Heart left ventricle (tissue), 13 donors: ENCODE measurements around the gene MARCHF10.

ENCODE experiments used
- POLR2A ChIP-seq, 2 donors: fragments of 450-650 bp; IDR thresholded peaks; one replicate each; pipeline ENCODE4 v1.6.1; 2017; ENCODE audit warnings: antibody characterized with exemption in 2 of 2, mild to moderate bottlenecking in 2 of 2, moderate library complexity in 2 of 2
- TF ChIP-seq, protein P1 (sequence below), 12 donors: fragments of 200-600 bp; sonication (generic) in 4 of 12; IDR thresholded peaks; one replicate each; pipeline versions ENCODE4 v1.5.0 to v1.8.0; 2018 to 2022; ENCODE audit warnings: antibody characterized with exemption in 12 of 12, mild to moderate bottlenecking in 5 of 12
- donor health status: ischemic (EF 13 %, LVEDD 7.1; RV severe dilation, severe dysfunction).
- donor health status: DM: no; HTN: yes; CAD: no.
- donor health status: DM: no; HTN: no; CAD: no.
- donor health status: ischemic (EF 25% LVEDD 6.9; RV normal size, moderate dysfunction).
- donor health status: ischemic (EF 25% LVEDD 5.7; RV mildly dilated, moderate dysfunction).
- donor health status: ischemic (EF 35%, LVEDD 5.7; RV mildly dilated, moderate dysfunction).
- donor health status: nonischemic (EF 11% LVEDD 7.7; RV severe dilation, severe dysfunction).
- donor health status: DM: yes; HTN: yes; CAD: no.
- donor health status: PGD.
- donor health status: ischemic (EF 29% LVEDD 5.4; RV normal size, mild dysfunction).
- donor health status: nonischemic (EF 23%, LVEDD 6.1; RV moderate dilation, normal function).

DNA sequence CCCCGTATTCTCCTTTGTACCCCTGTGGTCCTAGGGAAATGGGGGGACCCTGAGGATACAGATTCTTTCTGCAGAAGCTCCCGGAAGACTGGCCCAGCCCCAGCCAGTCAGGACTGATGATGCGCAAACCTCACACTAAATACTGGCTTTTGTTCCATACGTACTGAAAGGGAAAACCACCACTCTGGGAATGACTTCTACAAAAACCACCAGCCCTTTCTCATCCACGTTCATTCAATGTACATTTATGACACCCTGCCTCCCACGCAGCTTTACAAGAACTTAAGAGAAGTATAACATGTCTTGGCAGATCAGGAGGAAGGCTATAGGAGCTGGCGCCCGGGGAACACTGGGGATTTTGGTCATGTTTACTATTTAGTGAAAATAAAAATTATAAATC lies 70.6 kb downstream of the MARCHF10 start:
- TF ChIP-seq, protein P1, sequence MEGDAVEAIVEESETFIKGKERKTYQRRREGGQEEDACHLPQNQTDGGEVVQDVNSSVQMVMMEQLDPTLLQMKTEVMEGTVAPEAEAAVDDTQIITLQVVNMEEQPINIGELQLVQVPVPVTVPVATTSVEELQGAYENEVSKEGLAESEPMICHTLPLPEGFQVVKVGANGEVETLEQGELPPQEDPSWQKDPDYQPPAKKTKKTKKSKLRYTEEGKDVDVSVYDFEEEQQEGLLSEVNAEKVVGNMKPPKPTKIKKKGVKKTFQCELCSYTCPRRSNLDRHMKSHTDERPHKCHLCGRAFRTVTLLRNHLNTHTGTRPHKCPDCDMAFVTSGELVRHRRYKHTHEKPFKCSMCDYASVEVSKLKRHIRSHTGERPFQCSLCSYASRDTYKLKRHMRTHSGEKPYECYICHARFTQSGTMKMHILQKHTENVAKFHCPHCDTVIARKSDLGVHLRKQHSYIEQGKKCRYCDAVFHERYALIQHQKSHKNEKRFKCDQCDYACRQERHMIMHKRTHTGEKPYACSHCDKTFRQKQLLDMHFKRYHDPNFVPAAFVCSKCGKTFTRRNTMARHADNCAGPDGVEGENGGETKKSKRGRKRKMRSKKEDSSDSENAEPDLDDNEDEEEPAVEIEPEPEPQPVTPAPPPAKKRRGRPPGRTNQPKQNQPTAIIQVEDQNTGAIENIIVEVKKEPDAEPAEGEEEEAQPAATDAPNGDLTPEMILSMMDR (IDR thresholded peaks at IDR 0.05) = no peak
- no peak for TF ChIP-seq POLR2A (IDR thresholded peaks at IDR 0.05)
